Osteocyte (in vitro differentiated cells): ENCODE results near the gene PHF3. TPM values are rescaled to one million over a fixed set of nuclear protein-coding genes. Genes with fewer than 3 reads are reported as not detected.

Experiments used
- DNase-seq: peaks from one replicate; pipeline ENCODE4 v3.0.0; 2021; ENCODE audit warnings: mixed read lengths; ENCODE audit not compliant: unreplicated experiment; ENCODE audit errors: extremely low spot score
- H3K27ac Mint-ChIP-seq: one replicate; pipeline ENCODE4 v1.8.0; 2021; ENCODE audit warnings: mild to moderate bottlenecking, mixed read lengths; ENCODE audit not compliant: unreplicated experiment
- H3K27me3 Mint-ChIP-seq: one replicate; pipeline ENCODE4 v1.8.0; 2021; ENCODE audit warnings: mixed read lengths; ENCODE audit not compliant: unreplicated experiment
- H3K36me3 Mint-ChIP-seq: one replicate; pipeline ENCODE4 v1.8.0; 2021; ENCODE audit warnings: mixed read lengths; ENCODE audit not compliant: unreplicated experiment
- H3K4me1 Mint-ChIP-seq: one replicate; pipeline ENCODE4 v1.8.0; 2021; ENCODE audit warnings: mixed read lengths; ENCODE audit not compliant: unreplicated experiment
- H3K4me3 Mint-ChIP-seq: one replicate; pipeline ENCODE4 v1.8.0; 2021; ENCODE audit warnings: mild to moderate bottlenecking, moderate library complexity, mixed read lengths; ENCODE audit not compliant: unreplicated experiment
- H3K9me3 Mint-ChIP-seq: one replicate; pipeline ENCODE4 v1.8.0; 2021; ENCODE audit warnings: mixed read lengths; ENCODE audit not compliant: unreplicated experiment
- total RNA-seq: library from RNA; stranded (reverse); gene quantifications from 2 replicates; pipeline ENCODE4 v1.2.1, GENCODE V29; 2021
- TF ChIP-seq, protein P1 (sequence below): fragments of 200-600 bp; sonication (generic); IDR thresholded peaks from 2 replicates; pipeline ENCODE4 v1.5.0; 2021; ENCODE audit warnings: antibody characterized with exemption, mild to moderate bottlenecking, moderate library complexity

Gene PHF3
- total RNA-seq, 1 donor from 2014 or later: 51.5 TPM

DNA sequence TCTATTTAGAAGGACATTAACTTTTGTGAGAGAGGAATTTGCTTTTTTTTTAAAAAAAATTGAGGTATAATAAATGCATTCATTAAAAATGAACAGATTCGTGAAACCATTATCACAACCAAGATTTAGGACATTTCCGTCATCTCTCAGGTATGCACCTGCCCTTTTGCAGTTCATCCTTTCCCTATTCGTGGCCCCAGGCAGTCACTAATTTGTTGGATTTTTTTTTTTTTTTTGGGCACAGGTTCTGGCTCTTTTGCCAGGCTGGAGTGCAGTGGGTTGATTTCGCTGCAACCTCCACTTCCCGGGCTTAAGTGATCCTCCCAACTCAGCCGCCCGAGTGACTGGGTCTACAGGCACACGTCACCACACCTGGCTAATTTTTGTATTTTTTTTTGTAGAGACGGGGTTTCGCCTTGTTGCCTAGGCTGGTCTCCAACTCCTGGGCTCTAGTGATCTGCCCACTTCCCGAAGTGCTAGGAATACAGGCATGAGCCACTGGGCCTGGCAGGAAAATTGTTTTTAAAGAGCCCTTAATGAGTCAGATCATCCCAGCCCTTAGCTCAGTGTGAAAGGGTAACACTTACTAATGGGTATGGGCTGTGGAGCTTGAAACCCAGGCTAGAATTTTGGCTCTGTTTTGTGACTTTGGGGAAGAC, 9.2 kb downstream of the PHF3 start:
- TF ChIP-seq, protein P1, sequence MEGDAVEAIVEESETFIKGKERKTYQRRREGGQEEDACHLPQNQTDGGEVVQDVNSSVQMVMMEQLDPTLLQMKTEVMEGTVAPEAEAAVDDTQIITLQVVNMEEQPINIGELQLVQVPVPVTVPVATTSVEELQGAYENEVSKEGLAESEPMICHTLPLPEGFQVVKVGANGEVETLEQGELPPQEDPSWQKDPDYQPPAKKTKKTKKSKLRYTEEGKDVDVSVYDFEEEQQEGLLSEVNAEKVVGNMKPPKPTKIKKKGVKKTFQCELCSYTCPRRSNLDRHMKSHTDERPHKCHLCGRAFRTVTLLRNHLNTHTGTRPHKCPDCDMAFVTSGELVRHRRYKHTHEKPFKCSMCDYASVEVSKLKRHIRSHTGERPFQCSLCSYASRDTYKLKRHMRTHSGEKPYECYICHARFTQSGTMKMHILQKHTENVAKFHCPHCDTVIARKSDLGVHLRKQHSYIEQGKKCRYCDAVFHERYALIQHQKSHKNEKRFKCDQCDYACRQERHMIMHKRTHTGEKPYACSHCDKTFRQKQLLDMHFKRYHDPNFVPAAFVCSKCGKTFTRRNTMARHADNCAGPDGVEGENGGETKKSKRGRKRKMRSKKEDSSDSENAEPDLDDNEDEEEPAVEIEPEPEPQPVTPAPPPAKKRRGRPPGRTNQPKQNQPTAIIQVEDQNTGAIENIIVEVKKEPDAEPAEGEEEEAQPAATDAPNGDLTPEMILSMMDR: no peak
- Mint-ChIP-seq H3K27ac (no peak overlapping the region), H3K4me3 (no peak overlapping the region), H3K4me1 (peaks cover 28% of the 10 kb centered on the region), H3K9me3 (no peaks in the 10 kb centered on the region), H3K27me3 (no peaks in the 10 kb centered on the region), H3K36me3 (peaks cover 4% of the 10 kb centered on the region)
- DNase-seq: no peak

DNA sequence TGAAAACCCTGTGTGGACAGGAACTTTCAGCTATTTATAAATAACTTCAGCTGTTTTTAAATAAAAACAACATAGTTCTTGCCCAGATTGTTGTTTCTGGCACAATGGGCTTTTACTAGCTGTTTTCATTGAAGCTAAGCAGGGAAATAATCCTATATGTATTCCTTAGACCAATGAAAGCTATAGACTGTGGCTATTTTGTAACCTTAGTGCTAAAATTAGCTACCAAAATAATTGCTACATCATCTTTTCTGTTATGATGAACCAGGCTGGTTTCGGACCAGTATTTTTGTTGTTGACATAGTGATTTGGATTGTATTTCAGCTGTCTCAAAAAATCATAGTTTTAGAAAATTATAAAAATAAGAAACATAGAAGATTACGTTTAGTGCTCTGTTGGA, 13.7 kb downstream of the PHF3 start:
- no peak for DNase-seq
- H3K4me3 Mint-ChIP-seq: no peak overlapping the region
- TF ChIP-seq, protein P1: no peak

DNA sequence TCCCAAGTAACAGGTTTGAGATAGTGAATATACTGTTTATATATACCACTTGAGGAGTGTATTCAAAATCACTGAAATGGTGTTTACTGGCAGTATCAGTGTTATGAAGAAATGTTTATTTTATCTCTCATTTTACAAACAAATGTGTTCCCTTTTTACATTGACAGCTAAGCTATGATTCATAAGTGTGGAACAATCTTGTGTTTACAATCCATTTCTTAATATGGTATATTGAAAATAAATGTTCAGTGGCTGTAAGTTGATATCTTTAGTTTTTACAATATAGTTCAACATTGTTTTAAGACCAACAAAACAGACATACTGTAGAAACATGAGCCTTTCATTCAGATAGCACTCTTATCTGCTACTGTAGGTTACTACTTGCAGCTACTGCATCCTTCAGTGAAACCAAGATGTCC, 14.3 kb downstream of the PHF3 start:
- Mint-ChIP-seq H3K4me3 (no peak overlapping the region), H3K9me3 (peaks cover 20% of the 10 kb centered on the region), H3K27me3 (no peaks in the 10 kb centered on the region), H3K27ac (peak overlapping the region; percentile 45), H3K36me3 (peaks cover 24% of the 10 kb centered on the region), H3K4me1 (peaks cover 30% of the 10 kb centered on the region)
- no peak for DNase-seq
- TF ChIP-seq, protein P1: no peak

More for the DNA sequence above, 13.7 kb downstream of the PHF3 start:
- H3K9me3 Mint-ChIP-seq: peaks cover 20% of the 10 kb centered on the region
- no peaks in the 10 kb centered on the region for H3K27me3 Mint-ChIP-seq
- peaks cover 24% of the 10 kb centered on the region for H3K36me3 Mint-ChIP-seq
- H3K27ac Mint-ChIP-seq: peak overlapping the region; percentile 45
- H3K4me1 Mint-ChIP-seq: peaks cover 30% of the 10 kb centered on the region

DNA sequence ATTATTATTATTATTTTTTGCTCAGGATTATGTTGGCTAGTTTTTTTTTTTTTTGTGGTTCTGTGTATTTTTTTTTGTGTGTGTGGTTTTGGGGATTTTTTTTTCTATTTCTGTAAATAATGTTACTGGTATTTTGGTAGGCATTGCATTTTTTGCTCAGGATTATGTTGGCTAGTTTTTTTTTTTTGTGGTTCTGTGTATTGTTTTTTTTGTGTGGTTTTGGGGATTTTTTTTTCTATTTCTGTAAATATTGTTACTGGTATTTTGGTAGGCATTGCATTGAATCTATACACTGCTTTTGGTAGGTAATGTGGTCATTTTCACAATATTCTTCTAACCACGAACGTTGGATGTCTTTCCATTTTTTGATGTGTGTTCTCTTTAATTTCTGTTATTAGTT, 17.4 kb downstream of the PHF3 start:
- Mint-ChIP-seq H3K4me3 (no peak overlapping the region), H3K27me3 (no peaks in the 10 kb centered on the region), H3K27ac (no peak overlapping the region), H3K9me3 (peaks cover 20% of the 10 kb centered on the region), H3K4me1 (peaks cover 38% of the 10 kb centered on the region), H3K36me3 (peaks cover 20% of the 10 kb centered on the region)
- no peak for DNase-seq
- TF ChIP-seq, protein P1: no peak

GRCh38 chr6:63660757-63661156, 25.2 kb downstream of the PHF3 start:
- H3K27me3 Mint-ChIP-seq: no peaks in the 10 kb centered on the region
- H3K9me3 Mint-ChIP-seq: no peaks in the 10 kb centered on the region
- peaks cover 18% of the 10 kb centered on the region for H3K4me1 Mint-ChIP-seq
- no peaks in the 10 kb centered on the region for H3K36me3 Mint-ChIP-seq
- no peak overlapping the region for H3K4me3 Mint-ChIP-seq
- no peak overlapping the region for H3K27ac Mint-ChIP-seq
- DNase-seq: no peak
- TF ChIP-seq, protein P1: no peak
